ENCODE measurements around the gene PPP1R3C. TPM values are rescaled to one million over a fixed set of nuclear protein-coding genes. Genes with fewer than 3 reads are reported as not detected.

Gene PPP1R3C
- total RNA-seq, 1 donor: 0.21 TPM

DNA sequence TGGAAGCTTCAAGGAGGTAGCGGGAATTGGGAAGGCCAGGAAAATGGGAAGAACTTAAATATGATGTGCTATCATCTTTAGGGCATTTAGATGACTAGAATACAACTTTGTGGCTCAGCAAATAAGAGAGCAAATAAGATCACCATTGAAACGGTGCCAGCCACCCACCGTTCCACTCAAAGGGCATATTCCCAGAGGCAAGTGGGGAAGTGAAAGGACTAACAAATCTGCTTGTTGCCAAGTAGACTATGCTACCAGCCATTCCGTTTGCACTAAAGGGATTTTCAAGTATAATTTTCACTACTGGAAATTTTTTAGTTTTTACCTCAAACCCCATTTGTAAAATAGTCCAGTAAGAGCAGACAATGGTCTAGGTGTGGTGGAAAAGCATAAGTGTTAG, 4.0 kb upstream of the PPP1R3C start:
- H3K4me3 ChIP-seq (ENCODE audit: low read length): no peak overlapping the region
- H3K4me1 ChIP-seq (ENCODE audit: insufficient read depth, low read length): peaks cover 14% of the 10 kb centered on the region
- H3K9me3 ChIP-seq (ENCODE audit: low read depth, low read length): no peaks in the 10 kb centered on the region
- peaks cover 31% of the 10 kb centered on the region for H3K27me3 ChIP-seq (ENCODE audit: insufficient read depth, low read length)

DNA sequence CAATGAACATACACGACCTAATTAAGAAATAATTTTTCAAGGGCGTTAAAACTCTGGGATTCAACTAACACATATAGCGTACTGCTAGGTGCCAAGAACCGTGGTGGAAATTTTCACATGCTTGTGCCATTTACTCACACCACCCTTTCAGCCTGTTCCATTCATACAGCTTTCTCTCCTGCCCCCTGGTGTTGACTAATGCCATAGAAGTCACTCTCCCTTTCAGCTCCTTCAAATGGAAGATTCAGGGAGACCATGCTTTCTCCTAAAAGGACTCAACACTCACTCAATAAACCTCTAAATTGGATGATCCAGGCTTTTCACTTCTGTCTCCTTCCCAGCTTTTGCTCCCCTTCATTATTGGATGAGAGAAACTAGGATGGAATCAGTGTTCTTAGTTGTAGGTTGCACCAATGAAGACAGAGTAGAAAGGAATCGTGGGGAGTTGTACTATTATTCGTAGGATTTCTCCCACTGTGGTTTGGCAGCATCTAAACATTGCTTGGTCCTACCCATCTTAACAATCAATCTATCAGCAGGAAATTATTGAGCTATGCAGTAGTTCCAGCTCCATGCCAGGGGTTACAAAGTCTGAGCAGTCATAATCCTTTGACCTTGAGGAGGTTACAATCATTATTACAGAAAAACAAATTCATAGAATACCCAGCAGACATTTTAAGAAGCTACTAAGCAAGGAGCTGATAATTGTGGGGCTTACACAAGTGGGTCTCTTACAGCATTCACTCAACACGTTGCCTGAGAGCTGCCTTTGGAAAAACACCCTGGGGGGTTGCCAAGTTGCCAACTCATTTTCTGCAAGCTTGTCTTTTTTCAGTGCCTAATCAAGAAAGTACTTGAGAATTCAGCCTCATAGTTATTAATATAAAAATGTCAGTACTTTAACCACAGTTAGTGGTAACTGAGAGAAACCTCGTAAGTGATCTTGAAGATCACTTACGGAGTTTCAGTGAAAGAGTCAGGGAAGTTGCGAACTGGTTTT, 2.8 kb upstream of the PPP1R3C start:
- no peaks in the 10 kb centered on the region for H3K9me3 ChIP-seq (ENCODE audit: low read depth, low read length)
- peaks cover 14% of the 10 kb centered on the region for H3K4me1 ChIP-seq (ENCODE audit: insufficient read depth, low read length)
- no peak overlapping the region for H3K4me3 ChIP-seq (ENCODE audit: low read length)
- H3K27me3 ChIP-seq (ENCODE audit: insufficient read depth, low read length): peaks cover 39% of the 10 kb centered on the region

DNA sequence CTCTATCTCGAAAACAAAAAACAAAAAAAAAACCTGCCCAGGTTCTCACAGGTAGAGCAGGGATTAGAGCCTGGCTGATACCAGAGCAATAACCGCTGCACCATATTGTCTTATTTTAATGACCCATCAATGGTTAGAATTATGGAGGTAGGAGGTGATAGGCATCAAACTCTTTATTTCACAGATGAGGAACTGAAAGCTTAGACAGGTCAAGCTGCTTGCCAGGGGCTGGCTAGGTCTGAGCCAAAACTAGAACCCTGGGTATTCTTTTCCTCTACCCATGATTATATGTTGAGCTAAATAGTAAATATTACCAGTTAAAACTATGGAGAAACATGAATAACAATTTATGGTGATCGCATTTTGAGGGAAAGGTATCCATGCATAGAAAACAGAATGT, 2.0 kb upstream of the PPP1R3C start:
- Histone ChIP-seq H3K4me1 (ENCODE audit: insufficient read depth, low read length) (peaks cover 14% of the 10 kb centered on the region), H3K27me3 (ENCODE audit: insufficient read depth, low read length) (peaks cover 40% of the 10 kb centered on the region), H3K4me3 (ENCODE audit: low read length) (no peak overlapping the region), H3K9me3 (ENCODE audit: low read depth, low read length) (no peaks in the 10 kb centered on the region)

DNA sequence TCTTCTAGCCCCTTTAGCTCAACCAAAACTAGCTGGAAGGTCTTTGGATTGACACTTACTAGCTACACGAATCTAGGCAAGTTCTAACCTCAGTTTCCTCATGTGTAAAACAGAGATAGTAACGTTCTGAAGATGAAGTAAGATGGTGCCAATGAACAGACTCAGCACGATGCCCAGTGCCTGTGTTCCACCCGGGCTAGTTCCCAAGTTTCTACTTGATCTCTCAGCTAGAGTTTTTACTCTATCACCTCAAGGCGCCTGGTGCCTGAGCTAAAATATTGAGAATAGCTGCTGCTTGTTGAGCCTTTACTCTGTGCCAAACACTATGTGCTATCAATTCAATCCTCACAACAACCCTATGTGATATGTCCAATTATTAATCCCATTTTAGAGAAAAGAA, 1.4 kb upstream of the PPP1R3C start:
- Histone ChIP-seq H3K4me1 (ENCODE audit: insufficient read depth, low read length) (peaks cover 14% of the 10 kb centered on the region), H3K9me3 (ENCODE audit: low read depth, low read length) (no peaks in the 10 kb centered on the region), H3K4me3 (ENCODE audit: low read length) (no peak overlapping the region), H3K27me3 (ENCODE audit: insufficient read depth, low read length) (peaks cover 40% of the 10 kb centered on the region)

DNA sequence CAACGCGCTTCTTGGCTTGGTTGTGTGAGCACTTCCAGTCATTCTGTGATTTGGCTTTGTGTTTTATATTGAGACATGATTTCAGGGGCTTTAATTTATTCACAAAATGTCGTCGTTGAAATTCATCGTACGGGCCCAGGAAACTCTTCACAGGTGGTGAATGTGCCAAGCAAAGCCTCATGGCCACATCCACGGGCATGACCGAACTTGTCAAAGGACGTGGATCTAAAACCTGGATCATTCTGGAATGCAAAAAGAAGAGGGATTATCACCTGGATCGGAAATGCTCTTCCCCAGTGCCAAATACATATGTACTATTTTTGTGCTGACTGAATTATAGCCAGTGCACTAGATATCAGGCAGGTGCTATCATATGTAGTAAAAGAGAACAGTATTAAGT, 2.2 kb downstream of the PPP1R3C start:
- H3K4me3 ChIP-seq (ENCODE audit: low read length): no peak overlapping the region
- peaks cover 40% of the 10 kb centered on the region for H3K27me3 ChIP-seq (ENCODE audit: insufficient read depth, low read length)
- no peaks in the 10 kb centered on the region for H3K9me3 ChIP-seq (ENCODE audit: low read depth, low read length)
- H3K4me1 ChIP-seq (ENCODE audit: insufficient read depth, low read length): peaks cover 14% of the 10 kb centered on the region

DNA sequence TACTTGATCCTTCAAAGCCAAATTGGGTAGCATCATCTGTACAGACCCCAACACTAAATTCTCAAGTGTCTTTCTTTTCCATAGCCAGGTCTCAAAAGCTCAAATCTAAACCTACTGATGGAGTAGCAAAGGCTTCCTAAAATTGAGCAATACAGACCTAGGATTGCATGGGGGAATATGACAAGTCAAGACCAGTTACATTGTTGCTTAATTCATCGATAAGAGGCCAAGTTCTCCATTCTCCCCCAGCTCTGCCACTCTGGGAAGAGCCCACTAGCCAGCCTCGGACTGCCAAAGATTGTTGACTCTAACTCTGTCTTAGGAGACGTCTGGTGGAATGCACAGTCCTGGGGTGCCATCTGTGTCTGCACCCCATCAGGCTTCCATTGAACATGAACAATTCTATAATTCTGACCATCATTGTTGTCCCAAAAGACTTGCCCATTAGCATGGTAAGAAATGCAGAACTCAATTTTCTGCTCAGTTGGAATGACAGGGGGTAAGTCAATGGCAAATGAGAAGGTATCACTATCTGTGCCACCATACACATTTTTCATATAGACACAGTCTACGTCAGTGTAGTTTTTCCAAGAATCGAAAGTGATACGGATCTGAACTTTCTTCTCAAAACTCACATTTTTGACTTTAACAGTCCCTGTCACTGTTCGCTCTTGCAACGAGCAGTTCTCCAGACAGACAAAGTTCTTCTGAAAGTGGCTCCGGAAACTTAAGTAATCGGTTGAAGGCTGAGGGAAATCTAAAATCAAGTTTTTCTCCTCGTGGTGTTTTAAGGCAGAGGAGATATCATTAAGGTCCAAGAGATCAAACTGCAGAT, 2.9 kb downstream of the PPP1R3C start:
- H3K4me1 ChIP-seq (ENCODE audit: insufficient read depth, low read length): peaks cover 14% of the 10 kb centered on the region
- peaks cover 39% of the 10 kb centered on the region for H3K27me3 ChIP-seq (ENCODE audit: insufficient read depth, low read length)
- H3K9me3 ChIP-seq (ENCODE audit: low read depth, low read length): no peaks in the 10 kb centered on the region
- no peak overlapping the region for H3K4me3 ChIP-seq (ENCODE audit: low read length)

DNA sequence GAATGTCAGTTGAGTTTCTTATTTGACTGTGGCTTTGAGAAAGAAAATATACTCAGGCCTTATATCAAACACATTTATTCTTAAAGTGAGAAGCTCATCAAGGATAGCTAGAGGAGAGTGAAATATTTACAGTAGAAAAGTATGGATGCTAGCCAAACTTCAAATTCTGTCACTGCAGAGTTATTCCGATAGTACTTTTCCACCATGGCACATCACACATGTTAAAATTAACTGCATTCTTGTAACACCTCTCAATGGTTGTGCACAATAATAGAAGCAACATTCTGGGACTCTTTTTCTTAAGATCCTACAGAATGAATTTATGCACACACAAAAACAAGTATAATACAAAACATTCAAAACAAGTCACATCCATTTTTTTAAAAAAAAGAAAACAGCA, 4.5 kb downstream of the PPP1R3C start:
- Histone ChIP-seq H3K4me3 (ENCODE audit: low read length) (no peak overlapping the region), H3K4me1 (ENCODE audit: insufficient read depth, low read length) (peaks cover 11% of the 10 kb centered on the region), H3K27me3 (ENCODE audit: insufficient read depth, low read length) (peaks cover 25% of the 10 kb centered on the region), H3K9me3 (ENCODE audit: low read depth, low read length) (no peaks in the 10 kb centered on the region)

DNA sequence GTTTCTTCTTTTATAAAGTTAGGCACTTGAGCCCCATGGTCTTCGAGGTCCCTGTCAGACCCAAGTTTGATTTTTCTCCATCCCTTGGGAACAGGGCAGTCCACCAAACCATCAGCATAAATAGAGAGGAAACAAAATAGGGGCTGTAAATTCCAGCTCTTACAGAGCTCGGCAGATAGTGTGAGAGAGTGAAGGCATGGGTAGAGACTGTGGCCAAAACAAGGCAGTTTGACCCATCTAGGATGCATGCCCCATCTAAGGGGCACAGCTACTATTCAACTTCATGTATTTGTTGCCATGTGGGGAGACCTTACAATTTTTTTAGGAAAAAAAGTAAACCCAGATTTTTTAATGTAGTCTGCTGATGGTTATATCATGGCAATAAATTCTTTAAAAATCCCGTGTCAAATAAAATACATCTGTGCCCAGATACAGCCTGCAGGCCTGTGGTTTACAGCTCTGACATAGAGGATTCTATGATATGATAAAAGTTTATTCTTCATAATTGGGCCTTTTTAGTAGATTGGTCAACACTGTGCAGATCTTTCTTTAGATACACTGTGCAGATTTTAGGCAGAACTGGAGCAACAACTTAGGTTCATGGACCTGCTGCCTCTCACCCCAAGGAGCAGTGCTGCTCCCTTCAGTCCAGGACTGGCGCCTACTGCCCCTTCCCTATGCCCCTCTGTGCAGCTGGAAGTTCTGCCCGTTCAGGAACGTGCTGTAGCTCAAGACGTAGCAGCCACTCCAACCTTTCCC, 5.3 kb downstream of the PPP1R3C start:
- peaks cover 16% of the 10 kb centered on the region for H3K27me3 ChIP-seq (ENCODE audit: insufficient read depth, low read length)
- peaks cover 2% of the 10 kb centered on the region for H3K4me1 ChIP-seq (ENCODE audit: insufficient read depth, low read length)
- H3K4me3 ChIP-seq (ENCODE audit: low read length): no peak overlapping the region
- H3K9me3 ChIP-seq (ENCODE audit: low read depth, low read length): no peaks in the 10 kb centered on the region

DNA sequence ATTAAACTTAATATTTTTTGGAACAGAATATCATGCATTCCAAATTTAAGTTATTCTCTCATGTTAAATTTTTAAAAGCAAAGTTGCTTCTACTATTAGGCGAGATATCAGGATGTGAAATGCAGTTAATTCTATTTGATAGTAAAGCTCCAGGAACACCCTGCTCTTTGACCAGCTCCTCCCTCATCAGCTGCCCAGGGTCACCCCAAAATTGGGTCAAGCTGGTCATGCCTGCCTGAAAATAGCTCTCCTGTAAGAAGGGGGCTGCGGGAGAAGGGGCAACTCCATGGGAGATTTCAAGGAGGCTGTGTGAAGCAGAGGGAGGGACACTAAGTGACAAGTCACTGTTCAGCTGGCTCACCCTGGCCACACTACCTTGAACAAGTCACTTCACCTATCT, 5.9 kb downstream of the PPP1R3C start:
- Histone ChIP-seq H3K4me1 (ENCODE audit: insufficient read depth, low read length) (no peaks in the 10 kb centered on the region), H3K4me3 (ENCODE audit: low read length) (no peak overlapping the region), H3K27me3 (ENCODE audit: insufficient read depth, low read length) (peaks cover 10% of the 10 kb centered on the region), H3K9me3 (ENCODE audit: low read depth, low read length) (no peaks in the 10 kb centered on the region)

DNA sequence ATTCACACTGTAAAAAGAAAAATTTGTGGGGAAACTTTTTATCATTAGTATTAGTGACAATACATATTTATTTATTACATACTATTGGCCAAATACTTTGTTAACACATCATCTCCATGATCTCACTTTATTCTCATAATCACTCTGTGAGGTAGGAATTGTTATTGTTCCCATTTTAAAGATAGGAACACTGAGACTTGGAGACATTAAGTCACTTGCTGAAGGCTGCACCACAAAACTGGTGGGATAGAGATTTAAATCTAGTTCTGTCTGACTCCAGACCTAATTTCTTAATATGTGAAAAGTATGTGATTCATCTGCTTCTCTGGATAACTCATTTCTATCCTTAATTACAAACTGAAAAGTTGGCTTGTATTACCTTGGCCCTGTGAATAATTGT, 8.2 kb downstream of the PPP1R3C start:
- Histone ChIP-seq H3K4me3 (ENCODE audit: low read length) (no peak overlapping the region), H3K27me3 (ENCODE audit: insufficient read depth, low read length) (peaks cover 3% of the 10 kb centered on the region), H3K9me3 (ENCODE audit: low read depth, low read length) (no peaks in the 10 kb centered on the region), H3K4me1 (ENCODE audit: insufficient read depth, low read length) (no peaks in the 10 kb centered on the region)

DNA sequence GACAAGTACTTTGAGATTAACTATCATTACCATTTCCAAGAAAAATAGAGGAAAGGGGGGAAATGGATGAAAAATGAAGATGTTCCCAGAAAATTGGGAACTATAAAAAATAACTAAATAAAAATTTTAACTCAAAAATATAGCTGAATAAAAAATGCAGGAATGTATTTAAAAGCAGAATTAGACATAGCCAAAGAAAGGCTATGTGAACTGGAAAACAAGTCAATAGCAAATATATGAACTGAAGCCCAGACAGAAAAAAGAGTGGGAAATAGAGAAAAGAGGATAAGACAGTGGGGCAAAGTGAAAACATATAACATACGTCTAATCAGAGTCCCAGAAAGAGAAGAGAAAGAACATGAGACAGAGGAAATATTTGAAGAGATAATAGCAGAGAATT, 10.3 kb downstream of the PPP1R3C start:
- Histone ChIP-seq H3K4me1 (ENCODE audit: insufficient read depth, low read length) (no peaks in the 10 kb centered on the region), H3K4me3 (ENCODE audit: low read length) (no peak overlapping the region), H3K9me3 (ENCODE audit: low read depth, low read length) (no peaks in the 10 kb centered on the region)

DNA sequence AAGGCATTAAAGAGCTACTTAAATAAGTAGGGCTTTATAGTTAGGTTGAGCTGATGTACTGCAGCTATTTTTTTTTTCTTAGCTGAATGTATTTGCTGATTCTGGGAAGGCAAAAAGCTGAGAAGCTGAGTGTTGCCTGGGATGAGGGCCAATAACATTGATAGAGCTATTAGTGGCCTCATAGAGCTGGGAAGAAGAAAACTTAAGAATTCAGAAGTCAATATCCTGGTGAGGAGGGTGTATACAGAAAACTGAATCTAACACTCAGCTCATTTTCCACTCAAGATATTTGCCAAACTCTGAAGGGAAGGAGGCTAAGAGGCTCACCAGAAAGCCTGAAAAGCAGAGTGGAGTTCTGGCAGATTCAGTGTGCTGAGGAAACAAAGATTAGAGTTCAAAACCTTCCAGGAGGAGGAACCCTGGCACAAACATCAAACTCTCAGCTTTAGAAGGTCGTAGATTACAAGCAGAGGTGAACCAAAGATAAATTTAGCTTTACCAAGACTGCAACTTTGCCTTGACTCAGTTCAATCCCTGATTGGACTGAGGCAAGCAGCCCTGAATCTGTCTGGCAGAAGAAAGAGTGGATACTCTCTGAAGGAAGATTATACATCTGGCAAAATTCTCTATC, 11.3 kb downstream of the PPP1R3C start:
- peaks cover 8% of the 10 kb centered on the region for H3K27me3 ChIP-seq (ENCODE audit: insufficient read depth, low read length)
- H3K9me3 ChIP-seq (ENCODE audit: low read depth, low read length): no peaks in the 10 kb centered on the region
- H3K4me1 ChIP-seq (ENCODE audit: insufficient read depth, low read length): no peaks in the 10 kb centered on the region
- H3K4me3 ChIP-seq (ENCODE audit: low read length): no peak overlapping the region

More for the DNA sequence above, 10.3 kb downstream of the PPP1R3C start:
- H3K27me3 ChIP-seq (ENCODE audit: insufficient read depth, low read length): peaks cover 3% of the 10 kb centered on the region

DNA sequence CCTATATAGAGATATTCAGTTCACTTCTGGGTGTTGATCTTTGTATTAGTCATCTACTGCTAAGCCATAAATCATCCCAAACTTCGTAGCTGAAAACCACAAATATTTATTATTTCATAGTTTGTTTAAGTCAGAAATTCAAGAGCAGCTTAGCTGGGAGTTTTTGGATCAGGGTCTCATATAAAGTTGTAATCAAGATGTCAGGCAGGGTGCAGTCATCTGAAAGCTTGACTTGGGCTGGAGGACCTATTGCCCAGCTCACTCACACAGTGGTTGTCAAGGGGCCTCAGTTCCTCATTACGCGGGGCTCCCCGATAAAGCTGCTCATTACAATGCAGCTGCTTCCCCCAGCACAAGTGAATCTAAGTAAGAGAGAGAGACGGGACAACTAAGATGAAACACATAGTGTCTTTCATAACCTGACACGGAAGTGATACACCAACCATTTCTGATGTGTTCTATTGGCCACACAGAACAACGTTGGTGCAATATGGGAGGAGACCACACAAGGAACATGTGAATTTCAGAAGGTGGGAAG, 15.7 kb downstream of the PPP1R3C start:
- H3K27me3 ChIP-seq (ENCODE audit: insufficient read depth, low read length): peaks cover 8% of the 10 kb centered on the region
- H3K9me3 ChIP-seq (ENCODE audit: low read depth, low read length): no peaks in the 10 kb centered on the region
- no peak overlapping the region for H3K4me3 ChIP-seq (ENCODE audit: low read length)

DNA sequence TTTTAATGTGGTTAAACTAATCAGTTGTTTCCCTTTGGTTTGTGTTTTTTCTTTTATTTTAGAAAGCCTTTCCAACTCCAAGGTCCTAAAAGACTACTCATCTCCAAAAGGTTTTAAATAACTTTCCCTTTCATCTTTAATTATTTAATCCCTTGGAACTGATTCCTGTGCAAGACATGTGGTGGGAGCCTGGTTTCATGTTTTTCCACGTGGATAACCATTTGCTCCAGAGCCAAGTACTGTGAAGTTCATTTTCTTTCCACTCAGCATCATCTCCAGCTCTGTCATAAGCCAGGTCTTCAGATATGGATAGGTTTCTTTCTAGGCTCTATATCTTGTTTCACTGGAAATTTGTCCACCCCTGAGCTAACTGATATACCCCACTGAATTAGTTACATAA, 16.7 kb downstream of the PPP1R3C start:
- Histone ChIP-seq H3K4me1 (ENCODE audit: insufficient read depth, low read length) (no peaks in the 10 kb centered on the region), H3K27me3 (ENCODE audit: insufficient read depth, low read length) (peaks cover 5% of the 10 kb centered on the region), H3K9me3 (ENCODE audit: low read depth, low read length) (no peaks in the 10 kb centered on the region), H3K4me3 (ENCODE audit: low read length) (no peak overlapping the region)

More for the DNA sequence above, 15.7 kb downstream of the PPP1R3C start:
- H3K4me1 ChIP-seq (ENCODE audit: insufficient read depth, low read length): no peaks in the 10 kb centered on the region
